ENCODE measurements around the gene UBA52. TPM values are rescaled to one million over a fixed set of nuclear protein-coding genes. Genes with fewer than 3 reads are reported as not detected.

Gene UBA52
- total and polyA plus RNA-seq, 2 donors (not counting 1 experiment from before 2014, with no cell fraction given): 1,837 to 5,694 TPM

- CTCF ChIA-PET: no interaction called here
- Histone ChIP-seq H3K27ac (ENCODE audit: low read length in 2 of 2) (no peak overlapping the region), H3K79me2 (ENCODE audit: control insufficient read depth, insufficient read depth, low read length) (no peaks in the 10 kb centered on the region), H3K4me2 (replicated peaks; ENCODE audit: low read depth, low read length, poor library complexity, severe bottlenecking) (no peak overlapping the region), H3K4me3 (ENCODE audit: control extremely low read depth in 1 of 5, extremely low read depth in 1 of 5, insufficient read depth in 1 of 5, low read depth in 2 of 5, low read length in 4 of 5) (no peak overlapping the region), H3K9me3 (ENCODE audit: control extremely low read depth in 1 of 3, control insufficient read depth in 2 of 3, insufficient read depth in 1 of 3, low read length in 2 of 3) (peaks cover 0 to 10% (median 0%) of the 10 kb centered on the region in 3 donors), H2AFZ (ENCODE audit: insufficient read depth, low read depth, low read length, poor library complexity, severe bottlenecking) (no peak overlapping the region), H3K4me1 (ENCODE audit: control insufficient read depth in 2 of 2, insufficient read depth in 2 of 2, low read length in 2 of 2) (no peaks in the 10 kb centered on the region), H3K36me3 (replicated peaks in 1 of 2; ENCODE audit: control extremely low read depth in 1 of 2, control insufficient read depth in 1 of 2, extremely low read depth in 1 of 2, insufficient read depth in 2 of 2, low read length in 1 of 2) (no peaks in the 10 kb centered on the region), H3K9ac (ENCODE audit: low read length) (no peak overlapping the region), H3K27me3 (replicated peaks in 1 of 4; ENCODE audit: control extremely low read depth in 1 of 4, control insufficient read depth in 3 of 4, insufficient read depth in 4 of 4, low read length in 3 of 4) (peaks cover 0 to 37% (median 6%) of the 10 kb centered on the region in 4 experiments), H4K20me1 (ENCODE audit: control insufficient read depth, insufficient read depth, low read length, poor library complexity, severe bottlenecking) (no peaks in the 10 kb centered on the region)
- no peak overlapping the region for H3K4me3 Mint-ChIP-seq
- TF ChIP-seq EZH2 (IDR thresholded peaks at IDR 0.05; ENCODE audit: borderline replicate concordance, insufficient read depth, low read depth, low read length, poor library complexity, severe bottlenecking) (no peak), CTCF (IDR thresholded peaks at IDR 0.05) (no peak)
- 95% methylated on average over 6 of the region's 10 CpGs for WGBS (ENCODE audit: insufficient coverage)
- peaks cover 2% of the 10 kb centered on the region for H3K4me1 Mint-ChIP-seq
- ATAC-seq (ENCODE audit: low read depth): no peak
- no peak overlapping the region for H3K27ac Mint-ChIP-seq
- no peak for DNase-seq
- POLR2A ChIA-PET: interaction anchor here (0.5 kb wide), 1 partner anchor 81 kb away, joined by 10 read pairs; no protein-coding TSS in a partner anchor
- peaks cover 18% of the 10 kb centered on the region for H3K27me3 Mint-ChIP-seq
- intact Hi-C loops (cut with micrococcal nuclease): no loop called here
- no peaks in the 10 kb centered on the region for H3K9me3 Mint-ChIP-seq (ENCODE audit: insufficient read depth)
Measured at GRCh38 chr19:18620311-18620710, 48.7 kb downstream of the UBA52 start.

- Mint-ChIP-seq H3K27ac (no peak overlapping the region), H3K9me3 (ENCODE audit: insufficient read depth) (no peaks in the 10 kb centered on the region), H3K27me3 (peaks cover 15% of the 10 kb centered on the region), H3K4me3 (no peak overlapping the region), H3K4me1 (peaks cover 2% of the 10 kb centered on the region)
- H3K27me3 ChIP-seq (replicated peaks in 1 of 4; ENCODE audit: control extremely low read depth in 1 of 4, control insufficient read depth in 3 of 4, insufficient read depth in 4 of 4, low read length in 3 of 4): peaks cover 0 to 34% (median 4%) of the 10 kb centered on the region in 4 experiments
- no peak for ATAC-seq (ENCODE audit: low read depth)
- CTCF ChIA-PET: no interaction called here
- no peak overlapping the region for H3K4me2 ChIP-seq (replicated peaks; ENCODE audit: low read depth, low read length, poor library complexity, severe bottlenecking)
- peaks cover 0 to 9% (median 0%) of the 10 kb centered on the region in 3 donors for H3K9me3 ChIP-seq (ENCODE audit: control extremely low read depth in 1 of 3, control insufficient read depth in 2 of 3, insufficient read depth in 1 of 3, low read length in 2 of 3)
- DNase-seq: no peak
- 86% methylated on average over 6 of the region's 7 CpGs for WGBS (ENCODE audit: insufficient coverage)
- no peak overlapping the region for H2AFZ ChIP-seq (ENCODE audit: insufficient read depth, low read depth, low read length, poor library complexity, severe bottlenecking)
- H3K9ac ChIP-seq (ENCODE audit: low read length): no peak overlapping the region
- POLR2A ChIA-PET: no interaction called here
- no peak overlapping the region for H3K4me3 ChIP-seq (ENCODE audit: control extremely low read depth in 1 of 5, extremely low read depth in 1 of 5, insufficient read depth in 1 of 5, low read depth in 2 of 5, low read length in 4 of 5)
- no peaks in the 10 kb centered on the region for H3K36me3 ChIP-seq (replicated peaks in 1 of 2; ENCODE audit: control extremely low read depth in 1 of 2, control insufficient read depth in 1 of 2, extremely low read depth in 1 of 2, insufficient read depth in 2 of 2, low read length in 1 of 2)
- no peak overlapping the region for H3K27ac ChIP-seq (ENCODE audit: low read length in 2 of 2)
- intact Hi-C loops (cut with micrococcal nuclease): no loop called here
- TF ChIP-seq CTCF (IDR thresholded peaks at IDR 0.05) (no peak), EZH2 (IDR thresholded peaks at IDR 0.05; ENCODE audit: borderline replicate concordance, insufficient read depth, low read depth, low read length, poor library complexity, severe bottlenecking) (no peak)
- no peaks in the 10 kb centered on the region for H3K4me1 ChIP-seq (ENCODE audit: control insufficient read depth in 2 of 2, insufficient read depth in 2 of 2, low read length in 2 of 2)
- no peaks in the 10 kb centered on the region for H3K79me2 ChIP-seq (ENCODE audit: control insufficient read depth, insufficient read depth, low read length)
- H4K20me1 ChIP-seq (ENCODE audit: control insufficient read depth, insufficient read depth, low read length, poor library complexity, severe bottlenecking): no peaks in the 10 kb centered on the region
Measured at GRCh38 chr19:18620902-18621301, 49.2 kb downstream of the UBA52 start.

Measured in B cell (primary cell).